ENCODE results near the gene ZNF541.

- TF ChIP-seq CTCF (IDR thresholded peaks at IDR 0.05) (no peak), POLR2A (IDR thresholded peaks at IDR 0.05) (no peak), POLR2AphosphoS5 (IDR thresholded peaks at IDR 0.05) (no peak)
Observed at GRCh38 chr19:47544075-47544474, 28.9 kb downstream of the ZNF541 start.

All from upper lobe of left lung (tissue), 4 donors.